ENCODE results near the gene TELO2. TPM values are rescaled to one million over a fixed set of nuclear protein-coding genes. Genes with fewer than 3 reads are reported as not detected.

The TELO2 gene
- total RNA-seq, 3 donors from 2014 or later = 15.2 to 27.5 (median 23.9) TPM

DNA sequence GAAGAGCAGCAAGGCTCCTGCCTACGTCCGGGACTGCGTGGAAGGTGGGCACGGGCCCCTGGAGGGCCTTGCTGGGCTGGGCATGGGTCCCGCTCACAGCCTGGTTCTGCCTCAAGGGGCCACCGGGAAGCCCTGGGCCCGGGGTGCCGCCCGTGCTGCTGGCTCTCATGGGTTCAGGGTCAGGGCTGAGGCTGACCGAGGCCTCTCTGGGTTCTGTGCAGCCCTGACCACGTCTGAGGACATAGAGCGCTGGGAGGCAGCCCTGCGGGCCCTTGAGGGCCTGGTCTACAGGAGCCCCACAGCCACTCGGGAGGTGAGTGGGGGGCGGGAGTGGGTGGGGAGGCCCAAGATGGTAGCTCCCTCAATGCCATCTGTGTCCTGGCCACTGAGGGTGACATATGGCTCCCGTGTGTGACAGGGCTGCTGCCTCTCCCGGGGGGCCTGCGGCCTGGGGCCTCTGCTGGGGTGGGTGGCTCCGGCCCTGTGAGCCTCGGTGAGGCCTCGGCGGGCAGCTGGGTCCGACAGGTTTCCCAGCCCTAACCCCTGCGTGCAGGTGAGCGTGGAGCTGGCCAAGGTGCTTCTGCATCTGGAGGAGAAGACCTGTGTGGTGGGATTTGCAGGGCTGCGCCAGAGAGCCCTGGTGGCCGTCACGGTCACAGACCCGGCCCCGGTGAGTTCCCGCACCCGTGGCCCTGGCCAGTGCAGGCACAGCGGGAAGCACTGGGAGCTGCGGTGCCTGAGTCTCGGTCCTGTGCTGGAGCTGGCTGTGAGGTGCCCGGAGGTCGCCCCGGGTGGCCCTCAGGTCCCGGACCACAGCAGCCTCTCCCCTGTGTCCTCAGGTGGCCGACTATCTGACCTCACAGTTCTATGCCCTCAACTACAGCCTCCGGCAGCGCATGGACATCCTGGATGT, 9.2 kb downstream of the TELO2 start:
- intact Hi-C loops (cut with DNase I; ENCODE audit: low total_unique reads) = no loop called here
- Histone ChIP-seq H3K4me3 (no peak overlapping the region), H3K36me3 (peaks cover 21% of the 10 kb centered on the region), H3K4me1 (no peaks in the 10 kb centered on the region), H3K27ac (no peak overlapping the region), H3K27me3 (no peaks in the 10 kb centered on the region), H3K9me3 (no peaks in the 10 kb centered on the region)
- TF ChIP-seq CTCF (IDR thresholded peaks at IDR 0.05) = no peak
- TF ChIP-seq POLR2A (IDR thresholded peaks at IDR 0.05) = no peak
- no peak for TF ChIP-seq POLR2AphosphoS5 (IDR thresholded peaks at IDR 0.05)
- DNase-seq (ENCODE audit: low spot score in 2 of 2) = no peak

GRCh38 chr16:1503110-1503955, 10.2 kb downstream of the TELO2 start:
- intact Hi-C loops (cut with DNase I; ENCODE audit: low total_unique reads) = no loop called here

DNA sequence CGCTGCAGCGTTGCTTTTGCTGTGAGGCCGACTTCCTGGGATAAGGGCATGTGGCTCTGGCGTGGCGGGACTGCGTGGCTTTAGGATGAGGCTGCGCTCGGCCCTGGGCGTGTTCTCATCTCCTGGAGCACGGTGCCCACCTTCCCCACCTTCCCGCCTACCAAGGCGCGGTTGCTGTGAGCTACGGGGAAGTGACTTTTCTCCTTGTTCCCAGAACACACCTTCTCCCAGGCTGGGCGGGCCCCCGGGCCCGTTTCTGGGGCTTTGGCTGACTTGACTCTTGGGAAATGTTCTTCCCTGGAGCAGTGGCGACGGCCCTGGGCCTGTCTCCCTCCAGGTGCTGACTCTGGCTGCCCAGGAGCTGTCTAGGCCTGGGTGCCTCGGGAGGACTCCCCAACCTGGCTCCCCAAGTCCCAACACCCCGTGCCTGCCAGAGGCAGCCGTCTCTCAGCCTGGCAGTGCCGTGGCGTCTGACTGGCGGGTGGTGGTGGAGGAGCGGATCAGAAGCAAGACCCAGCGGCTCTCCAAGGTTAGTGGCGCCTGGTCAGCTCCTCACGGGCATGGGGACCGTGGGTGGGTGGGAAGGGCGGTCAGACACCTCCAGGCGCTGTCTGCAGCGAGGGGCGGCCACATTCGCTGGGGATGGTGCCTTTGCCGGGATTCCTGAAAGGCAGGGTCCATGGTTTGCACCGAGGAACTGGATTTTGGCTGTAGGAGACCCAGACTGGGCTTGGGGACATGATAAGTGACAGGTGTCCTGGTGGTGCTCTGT, 12.1 kb downstream of the TELO2 start:
- no peaks in the 10 kb centered on the region for H3K4me1 ChIP-seq
- no peak overlapping the region for H3K27ac ChIP-seq
- no peak for TF ChIP-seq CTCF (IDR thresholded peaks at IDR 0.05)
- TF ChIP-seq POLR2A (IDR thresholded peaks at IDR 0.05) = no peak
- no peak for TF ChIP-seq POLR2AphosphoS5 (IDR thresholded peaks at IDR 0.05)
- intact Hi-C loops (cut with DNase I; ENCODE audit: low total_unique reads) = no loop called here
- H3K4me3 ChIP-seq = no peak overlapping the region
- no peaks in the 10 kb centered on the region for H3K27me3 ChIP-seq
- no peak for DNase-seq (ENCODE audit: low spot score in 2 of 2)
- peaks cover 14% of the 10 kb centered on the region for H3K36me3 ChIP-seq
- H3K9me3 ChIP-seq = no peaks in the 10 kb centered on the region

More at GRCh38 chr16:1503110-1503955, 10.2 kb downstream of the TELO2 start:
- H3K27ac ChIP-seq = no peak overlapping the region
- no peaks in the 10 kb centered on the region for H3K27me3 ChIP-seq
- DNase-seq (ENCODE audit: low spot score in 2 of 2) = no peak
- H3K4me1 ChIP-seq = no peaks in the 10 kb centered on the region
- H3K9me3 ChIP-seq = no peaks in the 10 kb centered on the region
- TF ChIP-seq POLR2A (IDR thresholded peaks at IDR 0.05) (no peak), CTCF (IDR thresholded peaks at IDR 0.05) (no peak), POLR2AphosphoS5 (IDR thresholded peaks at IDR 0.05) (no peak)
- H3K36me3 ChIP-seq = peaks cover 21% of the 10 kb centered on the region
- no peak overlapping the region for H3K4me3 ChIP-seq

DNA sequence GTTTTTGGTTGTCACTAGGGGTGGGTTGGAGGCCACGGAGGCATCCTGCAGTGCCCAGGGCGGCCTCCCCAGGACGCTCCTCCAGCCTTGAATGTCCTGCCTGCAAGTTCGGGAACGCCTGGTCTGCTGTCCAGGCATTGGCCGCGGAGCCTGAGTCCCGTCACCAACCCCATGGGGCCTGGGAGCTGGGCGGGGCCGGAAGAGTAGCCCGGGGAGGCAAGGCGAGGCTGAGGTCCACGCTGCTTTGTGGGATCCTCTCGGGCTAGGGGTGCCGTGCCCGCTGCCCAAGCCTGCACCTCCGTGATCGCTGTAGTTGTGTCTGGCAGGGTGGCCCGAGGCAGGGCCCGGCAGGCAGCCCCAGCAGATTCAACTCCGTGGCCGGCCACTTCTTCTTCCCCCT, 12.8 kb downstream of the TELO2 start:
- H3K4me1 ChIP-seq = no peaks in the 10 kb centered on the region
- intact Hi-C loops (cut with DNase I; ENCODE audit: low total_unique reads) = loop anchor here (1.0 kb wide), 1 partner anchor 30 kb away; no protein-coding TSS in a partner anchor
- H3K27ac ChIP-seq = no peak overlapping the region
- peaks cover 11% of the 10 kb centered on the region for H3K36me3 ChIP-seq
- no peak overlapping the region for H3K4me3 ChIP-seq
- DNase-seq (ENCODE audit: low spot score in 2 of 2) = no peak
- no peaks in the 10 kb centered on the region for H3K9me3 ChIP-seq
- TF ChIP-seq POLR2A (IDR thresholded peaks at IDR 0.05) = no peak
- TF ChIP-seq POLR2AphosphoS5 (IDR thresholded peaks at IDR 0.05) = no peak
- TF ChIP-seq CTCF (IDR thresholded peaks at IDR 0.05) = no peak
- H3K27me3 ChIP-seq = no peaks in the 10 kb centered on the region
